ENCODE results near the gene APBB3.
A peak's percentile ranks its signal among the peaks of the same experiment; 100 is the strongest.

APBB3 gene

GRCh38 chr5:140548791-140549190 lies 15.6 kb downstream of the APBB3 start:
- no peak for TF ChIP-seq Cebpa-rat (IDR thresholded peaks at IDR 0.05)
- Histone ChIP-seq H3K27ac (peak overlapping the region; percentile 91), H4K20me1 (no peaks in the 10 kb centered on the region; the same call in 1 of the 2 replicates), H3K9me3 (no peaks in the 10 kb centered on the region), H3K4me1 (peaks cover 42% of the 10 kb centered on the region), H3K4me2 (peak overlapping the region; percentile 83), H3K4me3 (peak overlapping the region; percentile 68; the same call in 1 of the 2 replicates), H3K36me3 (peaks cover 58% of the 10 kb centered on the region), H3K27me3 (no peaks in the 10 kb centered on the region), H3K9ac (peak overlapping the region; percentile 82; the same call in 1 of the 2 replicates)

- Histone ChIP-seq H3K4me2 (peak overlapping the region; percentile 83), H3K27me3 (no peaks in the 10 kb centered on the region), H3K4me3 (peak overlapping the region; percentile 68), H4K20me1 (no peaks in the 10 kb centered on the region), H3K9ac (peak overlapping the region; percentile 82), H3K36me3 (peaks cover 63% of the 10 kb centered on the region), H3K4me1 (peaks cover 42% of the 10 kb centered on the region), H3K9me3 (no peaks in the 10 kb centered on the region), H3K27ac (peak overlapping the region; percentile 91)
- no peak for TF ChIP-seq Cebpa-rat (IDR thresholded peaks at IDR 0.05)
Observed at GRCh38 chr5:140548300-140548688, 16.1 kb downstream of the APBB3 start.

- no peaks in the 10 kb centered on the region for H3K9me3 ChIP-seq
- no peaks in the 10 kb centered on the region for H3K27me3 ChIP-seq
- H3K4me1 ChIP-seq, result peaks cover 42% of the 10 kb centered on the region
- no peak for TF ChIP-seq Cebpa-rat (IDR thresholded peaks at IDR 0.05)
- peaks cover 65% of the 10 kb centered on the region for H3K36me3 ChIP-seq
- peak within 1 kb of the TSS; percentile 68 for H3K4me3 ChIP-seq
- peak within 1 kb of the TSS; percentile 83 for H3K4me2 ChIP-seq
- H3K27ac ChIP-seq, result peak within 1 kb of the TSS; percentile 91
- H4K20me1 ChIP-seq, result no peaks in the 10 kb centered on the region
- peak within 1 kb of the TSS; percentile 82 for H3K9ac ChIP-seq
Observed at GRCh38 chr5:140547508-140548299, 16.7 kb downstream of the APBB3 start, which contains the start of gene EIF4EBP3. EIF4EBP3 (plus strand) TSS chr5:140547662; CDS start chr5:140547738, 76 bp downstream.

- H3K4me3 ChIP-seq, result peak overlapping the region; percentile 68
- H3K4me2 ChIP-seq, result peak overlapping the region; percentile 83
- H3K4me1 ChIP-seq, result peaks cover 42% of the 10 kb centered on the region
- H3K27ac ChIP-seq, result peak overlapping the region; percentile 91
- no peaks in the 10 kb centered on the region for H3K27me3 ChIP-seq
- H3K9me3 ChIP-seq, result no peaks in the 10 kb centered on the region
- no peaks in the 10 kb centered on the region for H4K20me1 ChIP-seq
- no peak for TF ChIP-seq Cebpa-rat (IDR thresholded peaks at IDR 0.05)
- H3K9ac ChIP-seq, result peak overlapping the region; percentile 82
- peaks cover 67% of the 10 kb centered on the region for H3K36me3 ChIP-seq
Observed at GRCh38 chr5:140546851-140547507, 17.4 kb downstream of the APBB3 start.

- Histone ChIP-seq H3K4me3 (no peak overlapping the region), H3K9ac (no peak overlapping the region), H3K27ac (no peak overlapping the region), H3K36me3 (peaks cover 67% of the 10 kb centered on the region), H3K27me3 (no peaks in the 10 kb centered on the region), H4K20me1 (no peaks in the 10 kb centered on the region), H3K4me1 (peaks cover 35% of the 10 kb centered on the region), H3K4me2 (no peak overlapping the region), H3K9me3 (no peaks in the 10 kb centered on the region)
- TF ChIP-seq Cebpa-rat (IDR thresholded peaks at IDR 0.05), result no peak
Observed at GRCh38 chr5:140545606-140546005, 18.8 kb downstream of the APBB3 start.

GRCh38 chr5:140544986-140545385 lies 19.4 kb downstream of the APBB3 start:
- no peak overlapping the region for H3K27ac ChIP-seq
- no peak overlapping the region for H3K9ac ChIP-seq
- H3K4me2 ChIP-seq, result no peak overlapping the region
- H4K20me1 ChIP-seq, result no peaks in the 10 kb centered on the region
- no peaks in the 10 kb centered on the region for H3K27me3 ChIP-seq
- H3K4me3 ChIP-seq, result no peak overlapping the region
- TF ChIP-seq Cebpa-rat (IDR thresholded peaks at IDR 0.05), result no peak
- peaks cover 34% of the 10 kb centered on the region for H3K4me1 ChIP-seq
- H3K36me3 ChIP-seq, result peaks cover 67% of the 10 kb centered on the region
- no peaks in the 10 kb centered on the region for H3K9me3 ChIP-seq

- Histone ChIP-seq H3K4me1 (peaks cover 16% of the 10 kb centered on the region), H3K9ac (no peak overlapping the region), H3K27me3 (no peaks in the 10 kb centered on the region), H3K36me3 (peaks cover 73% of the 10 kb centered on the region), H3K4me2 (no peak overlapping the region), H4K20me1 (no peaks in the 10 kb centered on the region), H3K27ac (no peak overlapping the region), H3K9me3 (no peaks in the 10 kb centered on the region), H3K4me3 (no peak overlapping the region)
- no peak for TF ChIP-seq Cebpa-rat (IDR thresholded peaks at IDR 0.05)
Observed at GRCh38 chr5:140542972-140543371, 21.4 kb downstream of the APBB3 start.

- Histone ChIP-seq H3K4me2 (no peak overlapping the region), H3K36me3 (peaks cover 99% of the 10 kb centered on the region)
- TF ChIP-seq Cebpa-rat (IDR thresholded peaks at IDR 0.05), result no peak
Observed at GRCh38 chr5:140540227-140540626, 24.2 kb downstream of the APBB3 start.

GRCh38 chr5:140524003-140524402 lies 40.4 kb downstream of the APBB3 start:
- Histone ChIP-seq H3K36me3 (peaks cover 72% of the 10 kb centered on the region), H3K9me3 (no peaks in the 10 kb centered on the region), H4K20me1 (0 out of 2 replicates have a peak, but pooled peaks cover 8% of the 10 kb centered on the region), H3K4me2 (no peak overlapping the region), H3K4me3 (no peak overlapping the region), H3K27me3 (no peaks in the 10 kb centered on the region), H3K9ac (no peak overlapping the region), H3K27ac (no peak overlapping the region), H3K4me1 (peaks cover 3% of the 10 kb centered on the region; the same call in 1 of the 2 replicates)
- no peak for TF ChIP-seq Cebpa-rat (IDR thresholded peaks at IDR 0.05)

More at GRCh38 chr5:140540227-140540626, 24.2 kb downstream of the APBB3 start:
- Histone ChIP-seq H3K27me3 (no peaks in the 10 kb centered on the region), H3K9ac (no peak overlapping the region), H3K9me3 (no peaks in the 10 kb centered on the region), H3K4me3 (no peak overlapping the region), H3K27ac (no peak overlapping the region), H3K4me1 (no peaks in the 10 kb centered on the region), H4K20me1 (no peaks in the 10 kb centered on the region)

GRCh38 chr5:140513124-140513523 lies 51.3 kb downstream of the APBB3 start:
- Histone ChIP-seq H3K4me1 (no peaks in the 10 kb centered on the region), H3K9ac (no peak overlapping the region), H3K27me3 (no peaks in the 10 kb centered on the region), H4K20me1 (no peaks in the 10 kb centered on the region), H3K9me3 (peaks cover 24% of the 10 kb centered on the region), H3K4me3 (no peak overlapping the region), H3K4me2 (no peak overlapping the region), H3K36me3 (peaks cover 80% of the 10 kb centered on the region), H3K27ac (no peak overlapping the region)
- no peak for TF ChIP-seq Cebpa-rat (IDR thresholded peaks at IDR 0.05)
